Thoracic aorta (tissue), 2 donors: ENCODE results near the gene DCHS1. TPM values are rescaled to one million over a fixed set of nuclear protein-coding genes. Genes with fewer than 3 reads are reported as not detected.

Experiments
- ATAC-seq: fragments of 150-250 bp; one replicate; pipeline ENCODE4 v1.8.0; 2017; ENCODE audit warnings: low read depth; ENCODE audit not compliant: insufficient number of reproducible peaks, low FRiP score
- DNase-seq: peaks from one replicate; pipeline ENCODE4 v3.0.0-alpha.2; 2020; ENCODE audit warnings: low spot score
- H3K27ac ChIP-seq, 2 donors: fragments of 200-600 bp; sonication (generic); 1 replicate in 1 of 2; 2 replicates in 1 of 2; pipeline ENCODE4 v1.5.1; 2016; ENCODE audit warnings: mild to moderate bottlenecking in 2 of 2, moderate library complexity in 2 of 2
- H3K27me3 ChIP-seq: fragments of 200-600 bp; sonication (generic); replicated peaks from 2 replicates; pipeline ENCODE4 v1.6.0; 2016; ENCODE audit warnings: mild to moderate bottlenecking; ENCODE audit not compliant: insufficient read depth
- H3K36me3 ChIP-seq: fragments of 200-600 bp; sonication (generic); one replicate; pipeline ENCODE4 v1.5.1; 2016
- H3K4me1 ChIP-seq, 2 donors: fragments of 200-600 bp; sonication (generic); 1 replicate in 1 of 2; 2 replicates in 1 of 2; pipeline versions ENCODE4 v1.5.1 to v1.6.0; 2016; ENCODE audit warnings: low read depth in 2 of 2, mild to moderate bottlenecking in 1 of 2; ENCODE audit not compliant: control insufficient read depth in 1 of 2
- H3K4me3 ChIP-seq: fragments of 200-600 bp; sonication (generic); 2 replicates; pipeline ENCODE4 v1.5.1; 2016; ENCODE audit warnings: mild to moderate bottlenecking
- H3K9me3 ChIP-seq: fragments of 200-600 bp; sonication (generic); 2 replicates; pipeline ENCODE4 v1.5.1; 2016
- total RNA-seq, 2 donors: library from RNA; depleted of rRNA; stranded (reverse); fragments of >200 nt; gene quantifications; one replicate each; pipeline versions ENCODE4 v1.1.0 to v1.2.3, GENCODE V29; 2016
- TF ChIP-seq, protein P1 (sequence below): fragments of 200-600 bp; sonication (generic); IDR thresholded peaks from one replicate; pipeline ENCODE4 v1.5.1; 2019; ENCODE audit warnings: antibody characterized with exemption

DCHS1 gene
- total RNA-seq, 2 donors from 2014 or later = 62.3 to 73.5 TPM

DNA sequence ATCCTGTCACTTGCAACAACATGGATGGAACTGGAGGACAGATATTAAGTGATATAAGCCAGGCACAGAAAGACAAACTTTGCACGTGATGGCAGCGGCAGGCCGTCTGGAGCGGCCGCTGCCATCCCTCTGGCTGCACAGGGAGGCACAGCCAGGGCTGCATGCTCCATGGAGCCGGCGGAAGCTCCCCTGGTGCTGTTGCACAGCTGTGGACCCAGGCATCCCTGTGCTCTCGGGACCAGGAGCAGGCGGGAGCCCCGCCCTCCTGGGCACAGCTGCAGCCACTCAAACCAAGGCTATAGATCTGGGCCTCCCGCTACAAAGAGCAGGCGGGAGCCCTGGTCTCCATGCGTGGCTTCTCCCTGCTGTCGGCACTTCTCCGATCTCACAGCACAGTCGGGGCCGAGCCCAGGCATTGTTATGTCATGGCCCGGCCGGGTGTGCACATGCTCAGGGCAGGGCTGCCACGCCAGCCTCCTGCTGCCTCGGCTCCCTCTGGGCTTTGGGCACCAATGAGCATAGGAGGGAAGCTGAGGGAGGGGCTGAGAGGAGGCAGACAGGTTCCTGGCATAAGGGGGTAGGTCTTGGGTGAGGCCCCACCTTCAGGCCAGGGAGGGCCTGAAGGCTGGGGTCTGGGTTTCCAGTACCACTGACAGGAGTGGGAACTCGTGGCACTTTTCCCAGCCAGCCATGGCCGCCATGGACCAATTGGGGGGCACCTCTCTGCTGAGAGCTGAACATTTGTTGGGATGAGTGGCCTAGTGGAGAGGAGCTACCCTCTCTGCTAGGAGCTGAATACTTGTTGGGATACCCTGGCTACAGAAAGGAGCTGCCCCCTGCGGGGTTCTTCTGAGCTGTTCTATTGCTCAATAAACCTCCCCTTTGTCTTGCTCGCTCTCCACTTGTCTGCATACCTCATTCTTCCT lies 68.9 kb downstream of the DCHS1 start:
- no peak for ATAC-seq
- H3K4me1 ChIP-seq = peaks cover 3 to 13% of the 10 kb centered on the region in 2 donors
- no peak for DNase-seq

DNA sequence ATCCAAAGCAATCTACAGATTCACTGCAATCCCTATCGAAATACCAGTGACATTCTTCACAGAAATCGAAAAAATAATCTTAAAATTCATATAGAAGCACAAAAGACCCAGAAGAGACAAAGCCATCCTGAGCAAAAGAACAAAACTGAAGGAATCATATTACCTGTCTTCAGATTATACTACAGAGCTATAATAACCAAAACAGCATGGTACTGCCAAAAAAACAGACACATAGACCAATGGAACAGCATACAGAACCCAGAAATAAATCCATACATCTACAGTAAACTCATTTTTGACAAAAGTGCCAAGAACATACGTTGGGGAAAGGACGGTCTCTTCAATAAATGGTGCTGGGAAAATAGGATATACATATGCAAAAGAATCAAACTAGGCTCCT lies 71.1 kb downstream of the DCHS1 start:
- no peak overlapping the region for H3K4me3 ChIP-seq
- H3K36me3 ChIP-seq = no peaks in the 10 kb centered on the region
- DNase-seq (no peak), ATAC-seq (no peak)
- TF ChIP-seq, protein P1, sequence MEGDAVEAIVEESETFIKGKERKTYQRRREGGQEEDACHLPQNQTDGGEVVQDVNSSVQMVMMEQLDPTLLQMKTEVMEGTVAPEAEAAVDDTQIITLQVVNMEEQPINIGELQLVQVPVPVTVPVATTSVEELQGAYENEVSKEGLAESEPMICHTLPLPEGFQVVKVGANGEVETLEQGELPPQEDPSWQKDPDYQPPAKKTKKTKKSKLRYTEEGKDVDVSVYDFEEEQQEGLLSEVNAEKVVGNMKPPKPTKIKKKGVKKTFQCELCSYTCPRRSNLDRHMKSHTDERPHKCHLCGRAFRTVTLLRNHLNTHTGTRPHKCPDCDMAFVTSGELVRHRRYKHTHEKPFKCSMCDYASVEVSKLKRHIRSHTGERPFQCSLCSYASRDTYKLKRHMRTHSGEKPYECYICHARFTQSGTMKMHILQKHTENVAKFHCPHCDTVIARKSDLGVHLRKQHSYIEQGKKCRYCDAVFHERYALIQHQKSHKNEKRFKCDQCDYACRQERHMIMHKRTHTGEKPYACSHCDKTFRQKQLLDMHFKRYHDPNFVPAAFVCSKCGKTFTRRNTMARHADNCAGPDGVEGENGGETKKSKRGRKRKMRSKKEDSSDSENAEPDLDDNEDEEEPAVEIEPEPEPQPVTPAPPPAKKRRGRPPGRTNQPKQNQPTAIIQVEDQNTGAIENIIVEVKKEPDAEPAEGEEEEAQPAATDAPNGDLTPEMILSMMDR = no peak
- no peak overlapping the region for H3K27ac ChIP-seq
- peaks cover 3 to 13% of the 10 kb centered on the region in 2 donors for H3K4me1 ChIP-seq
- peaks cover 2% of the 10 kb centered on the region for H3K9me3 ChIP-seq
- H3K27me3 ChIP-seq = no peaks in the 10 kb centered on the region

More for the DNA sequence above, 68.9 kb downstream of the DCHS1 start:
- peaks cover 2% of the 10 kb centered on the region for H3K36me3 ChIP-seq
- H3K4me3 ChIP-seq = no peak overlapping the region
- TF ChIP-seq, protein P1 = no peak
- H3K27me3 ChIP-seq = no peaks in the 10 kb centered on the region
- peaks cover 2% of the 10 kb centered on the region for H3K9me3 ChIP-seq
- no peak overlapping the region for H3K27ac ChIP-seq

DNA sequence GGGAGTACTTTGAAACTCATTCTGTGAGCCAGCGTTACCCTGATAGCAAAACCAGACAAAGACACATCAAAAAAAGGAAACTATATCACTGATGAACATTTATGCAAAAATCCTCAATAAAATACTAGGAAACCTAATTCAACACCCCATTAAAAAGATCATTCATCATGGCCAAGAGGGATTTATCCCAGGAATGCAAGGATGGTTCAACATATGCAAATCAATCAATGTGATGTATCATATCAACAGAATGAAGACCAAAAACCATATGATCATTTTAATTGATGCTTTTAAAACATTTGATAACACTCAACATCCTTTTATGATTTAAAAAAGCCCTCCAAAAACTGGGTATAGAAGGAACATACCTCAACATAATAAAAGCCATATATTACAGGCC lies 72.0 kb downstream of the DCHS1 start:
- Histone ChIP-seq H3K4me3 (no peak overlapping the region), H3K9me3 (peaks cover 2% of the 10 kb centered on the region), H3K27me3 (no peaks in the 10 kb centered on the region), H3K27ac (no peak overlapping the region), H3K4me1 (peaks cover 3 to 13% of the 10 kb centered on the region in 2 donors), H3K36me3 (no peaks in the 10 kb centered on the region)
- DNase-seq (no peak), ATAC-seq (no peak)
- TF ChIP-seq, protein P1 = no peak

DNA sequence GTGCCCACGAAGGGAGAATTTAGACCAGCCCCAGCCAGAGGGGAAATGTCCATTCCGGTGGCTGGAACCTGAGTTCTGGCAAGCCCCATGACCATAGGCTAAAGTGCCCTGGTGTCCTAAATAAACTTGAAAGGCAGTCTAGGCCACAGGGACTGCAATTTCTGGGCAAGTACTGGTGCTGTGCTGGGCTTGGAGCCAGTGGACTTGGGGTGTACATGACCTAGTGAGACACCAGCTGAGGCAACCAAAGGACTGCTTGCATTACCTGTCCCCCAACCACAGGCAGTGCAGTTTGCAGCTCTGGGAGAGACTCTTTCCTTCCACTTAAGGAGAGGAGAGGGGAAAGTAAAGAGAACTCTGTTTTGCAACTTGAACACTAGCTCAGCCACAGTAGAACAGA lies 75.9 kb downstream of the DCHS1 start:
- Histone ChIP-seq H3K36me3 (no peaks in the 10 kb centered on the region), H3K9me3 (peaks cover 2% of the 10 kb centered on the region), H3K27ac (no peak overlapping the region), H3K4me1 (peaks cover 0 to 8% of the 10 kb centered on the region in 2 donors), H3K27me3 (no peaks in the 10 kb centered on the region), H3K4me3 (no peak overlapping the region)
- TF ChIP-seq, protein P1 = no peak
- ATAC-seq = no peak
- DNase-seq = no peak

DNA sequence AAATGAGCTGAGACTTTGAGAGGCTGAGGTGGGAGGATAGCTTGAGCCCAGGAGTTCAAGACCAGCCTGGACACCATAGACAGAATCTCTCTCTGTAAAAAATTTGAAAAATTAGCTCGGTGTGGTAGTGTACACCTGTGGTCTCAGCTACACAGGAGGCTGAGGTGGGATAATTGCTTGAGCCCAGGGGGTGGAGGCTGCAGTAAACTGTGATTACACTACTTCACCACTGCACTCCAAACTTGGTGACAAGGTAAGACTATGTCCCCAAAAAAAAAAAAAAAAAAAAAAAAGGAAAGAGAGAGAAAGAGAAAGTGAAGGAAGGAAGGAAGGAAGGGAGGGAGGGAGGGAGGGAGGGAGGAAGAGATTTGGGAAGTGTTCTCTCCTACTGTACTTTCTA lies 77.5 kb downstream of the DCHS1 start:
- H3K4me3 ChIP-seq = no peak overlapping the region
- H3K9me3 ChIP-seq = no peaks in the 10 kb centered on the region
- no peaks in the 10 kb centered on the region for H3K27me3 ChIP-seq
- peaks cover 0 to 8% of the 10 kb centered on the region in 2 donors for H3K4me1 ChIP-seq
- H3K36me3 ChIP-seq = no peaks in the 10 kb centered on the region
- TF ChIP-seq, protein P1 = no peak
- no peak overlapping the region for H3K27ac ChIP-seq
- DNase-seq = no peak
- no peak for ATAC-seq
